DND-41 (cell line): ENCODE results near the gene RALBP1.

Source experiments
- CTCF ChIP-seq: IDR thresholded peaks from 2 replicates; pipeline ENCODE4 v1.5.1; 2012; ENCODE audit warnings: borderline replicate concordance, low read length, moderate library complexity, mild to moderate bottlenecking; ENCODE audit not compliant: poor library complexity, severe bottlenecking; ENCODE audit errors: extremely low read depth
- EZH2 ChIP-seq: IDR thresholded peaks from 3 replicates; pipeline ENCODE4 v1.6.1; 2012; ENCODE audit warnings: borderline replicate concordance, low read depth, mild to moderate bottlenecking, moderate library complexity, low read length, inconsistent platforms; ENCODE audit not compliant: severe bottlenecking

DNA sequence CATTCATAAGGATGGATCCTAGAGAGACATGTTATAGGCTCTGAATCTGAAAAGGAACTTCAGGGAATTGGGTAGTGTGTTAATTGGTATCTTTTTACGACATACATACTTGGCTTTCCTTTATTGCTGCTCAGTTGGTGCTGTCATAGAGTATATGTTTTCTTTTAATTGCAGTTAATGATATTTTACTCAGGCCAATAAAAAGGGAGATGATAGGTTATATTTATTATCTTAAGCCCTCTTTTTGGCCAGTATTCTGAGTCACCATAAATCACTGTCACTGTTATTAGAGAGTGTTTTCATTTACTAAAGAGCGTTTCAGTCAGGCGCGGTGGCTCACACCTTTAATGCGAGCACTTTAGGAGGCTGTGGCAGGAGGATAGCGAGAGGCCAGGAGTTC is 47.6 kb downstream of the RALBP1 start:
- TF ChIP-seq CTCF = no peak
- TF ChIP-seq EZH2 = no peak
